K562 (cell line): Measurements from ENCODE around the gene ZNF480.

Source experiments
- EP300 ChIP-seq: IDR thresholded peaks from 2 replicates; pipeline ENCODE4 v1.6.1; 2012; ENCODE audit warnings: low read length, improper control_type of control experiment
- FOXK2 ChIP-seq, 2 experiments: fragments of 450-650 bp; IDR thresholded peaks in 1 of 2; conservative IDR thresholded peaks in 1 of 2; 2 replicates each; pipeline ENCODE4 v1.6.1; 2016; ENCODE audit warnings: low read depth in 2 of 2, mild to moderate bottlenecking in 1 of 2
- GABPB2 ChIP-seq: fragments of 250-450 bp; sonication (Bioruptor Pico); conservative IDR thresholded peaks from 2 replicates; pipeline ENCODE4 v1.5.1; 2021; ENCODE audit warnings: mild to moderate bottlenecking
- MIER1 ChIP-seq: fragments of 450-650 bp; IDR thresholded peaks from 2 replicates; pipeline ENCODE4 v1.6.1; 2016; ENCODE audit warnings: antibody characterized with exemption, mild to moderate bottlenecking, low read depth
- MLX ChIP-seq, 2 experiments: fragments of 450-650 bp in 1 of 2; sonication (generic) in 1 of 2; formaldehyde crosslinking; conservative IDR thresholded peaks; 2 replicates each; pipeline versions ENCODE4 v1.4.0 to v1.8.1; 2020 to 2022; ENCODE audit warnings: mild to moderate bottlenecking in 1 of 2, missing genetic modification reagents in 1 of 2
- PKNOX1 ChIP-seq: fragments of 450-650 bp; IDR thresholded peaks from 2 replicates; pipeline ENCODE4 v1.6.1; 2016
- SMARCB1 ChIP-seq: IDR thresholded peaks from 2 replicates; pipeline ENCODE4 v1.6.1; 2011; ENCODE audit warnings: improper control_type of control experiment, low read depth; ENCODE audit not compliant: insufficient read length

GRCh38 chr19:52269338-52270261, 27.4 kb upstream of the ZNF480 start, which contains the start of gene ZNF766:
- TF ChIP-seq MLX (CRISPR knock-in tag; conservative IDR thresholded peaks at IDR 0.05) (no peak), SMARCB1 (no peak), MIER1 (no peak), PKNOX1 (peak; percentile 67; the same call in 1 of the 2 replicates), GABPB2 (CRISPR knock-in tag) (no peak), FOXK2 (conservative IDR thresholded peaks at IDR 0.05 in 1 of 2, IDR thresholded peaks at IDR 0.05 in 1 of 2; ENCODE audit: low read depth in 2 of 2) (peak; percentile 32 to 56; a peak in 2 of 4 replicates), EP300 (no peak; the same call in 1 of the 2 replicates)
